GM12864 (cell line): ENCODE data around the gene TMEM238.
A peak's percentile ranks its signal among the peaks of the same experiment; 100 is the strongest.

ENCODE experiments used
- DNase-seq: peaks from one replicate; pipeline ENCODE4 v3.0.0-alpha.2; 2011; ENCODE audit warnings: low read depth
- H3K4me3 ChIP-seq: 2 replicates; pipeline ENCODE4 v1.5.1; 2011; ENCODE audit warnings: mild to moderate bottlenecking, low read depth, low read length, control low read depth
- CTCF ChIP-seq: IDR thresholded peaks from 2 replicates; pipeline ENCODE4 v1.5.1; 2011; ENCODE audit warnings: low read depth, mild to moderate bottlenecking, moderate library complexity, low read length, control low read depth, inconsistent platforms; ENCODE audit errors: missing control alignments

Gene TMEM238

GRCh38 chr19:55347442-55348009, 36.6 kb downstream of the TMEM238 start:
- no peak for TF ChIP-seq CTCF
- DNase-seq: no peak
- no peak overlapping the region for H3K4me3 ChIP-seq

- DNase-seq: no peak
- no peak overlapping the region for H3K4me3 ChIP-seq
- TF ChIP-seq CTCF: no peak
Observed at GRCh38 chr19:55346725-55347441, 37.2 kb downstream of the TMEM238 start.

- no peak for TF ChIP-seq CTCF
- no peak overlapping the region for H3K4me3 ChIP-seq
- no peak for DNase-seq
Observed at GRCh38 chr19:55345818-55346724, 38.0 kb downstream of the TMEM238 start.

GRCh38 chr19:55345101-55345817, 38.8 kb downstream of the TMEM238 start:
- H3K4me3 ChIP-seq: no peak overlapping the region
- DNase-seq: no peak
- TF ChIP-seq CTCF: no peak

GRCh38 chr19:55344444-55344843, 39.6 kb downstream of the TMEM238 start:
- DNase-seq: no peak
- no peak overlapping the region for H3K4me3 ChIP-seq
- TF ChIP-seq CTCF: no peak

- no peak for DNase-seq
- H3K4me3 ChIP-seq: peak overlapping the region; percentile 12
- no peak for TF ChIP-seq CTCF
Observed at GRCh38 chr19:55341595-55342531, 42.2 kb downstream of the TMEM238 start.
